ENCODE results near the gene KLHL18.
"Not testable (repeated sequence)": the region's sequence is repeated elsewhere in the genome, so short reads cannot be mapped to it uniquely, and the experiment has no call there.

The KLHL18 gene

DNA sequence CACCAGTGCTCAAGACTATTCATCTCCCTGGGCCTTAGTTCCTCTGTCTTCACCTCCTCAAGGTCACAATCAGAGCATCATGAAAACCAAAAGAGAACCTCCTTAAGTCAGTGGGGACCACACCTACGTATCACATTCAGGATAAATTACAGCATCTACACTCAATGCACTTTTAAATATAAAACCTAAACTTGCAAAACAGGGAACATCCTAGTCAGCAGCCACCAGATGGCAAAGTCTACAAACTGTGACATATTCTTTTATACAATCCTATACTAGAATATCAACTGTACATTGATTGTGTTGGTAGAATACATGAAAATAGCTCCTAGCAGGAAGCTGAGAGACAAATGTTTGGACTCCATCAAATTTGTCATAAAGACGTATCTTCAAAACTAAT is 8.1 kb upstream of the KLHL18 start:
- no peak for DNase-seq (ENCODE audit: low read depth)

GRCh38 chr3:47276558-47276957 is 6.2 kb upstream of the KLHL18 start:
- no peak for DNase-seq (ENCODE audit: low read depth)

DNA sequence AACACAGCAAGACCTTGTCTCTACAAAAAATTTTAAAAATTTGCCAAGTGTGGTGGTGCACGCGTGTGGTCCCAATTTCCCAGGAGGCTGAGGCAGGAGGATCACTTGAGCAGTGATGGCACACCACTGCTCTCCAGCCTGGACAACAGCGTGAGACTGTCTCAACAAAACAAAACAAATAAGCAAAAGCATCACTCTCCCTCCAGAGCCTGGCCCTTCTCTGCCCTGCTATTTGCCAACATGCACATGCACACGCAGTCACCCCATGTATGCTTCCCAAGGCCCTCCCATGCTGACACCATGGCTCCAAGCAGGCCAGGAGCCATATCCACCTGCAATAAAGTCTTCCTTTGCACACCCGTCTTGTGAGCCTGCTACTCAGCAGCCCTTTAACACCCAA is 2.2 kb upstream of the KLHL18 start:
- no peak for DNase-seq (ENCODE audit: low read depth)

GRCh38 chr3:47283193-47283537 is 421 bp downstream of the KLHL18 start:
- DNase-seq (ENCODE audit: low read depth), result no peak

DNA sequence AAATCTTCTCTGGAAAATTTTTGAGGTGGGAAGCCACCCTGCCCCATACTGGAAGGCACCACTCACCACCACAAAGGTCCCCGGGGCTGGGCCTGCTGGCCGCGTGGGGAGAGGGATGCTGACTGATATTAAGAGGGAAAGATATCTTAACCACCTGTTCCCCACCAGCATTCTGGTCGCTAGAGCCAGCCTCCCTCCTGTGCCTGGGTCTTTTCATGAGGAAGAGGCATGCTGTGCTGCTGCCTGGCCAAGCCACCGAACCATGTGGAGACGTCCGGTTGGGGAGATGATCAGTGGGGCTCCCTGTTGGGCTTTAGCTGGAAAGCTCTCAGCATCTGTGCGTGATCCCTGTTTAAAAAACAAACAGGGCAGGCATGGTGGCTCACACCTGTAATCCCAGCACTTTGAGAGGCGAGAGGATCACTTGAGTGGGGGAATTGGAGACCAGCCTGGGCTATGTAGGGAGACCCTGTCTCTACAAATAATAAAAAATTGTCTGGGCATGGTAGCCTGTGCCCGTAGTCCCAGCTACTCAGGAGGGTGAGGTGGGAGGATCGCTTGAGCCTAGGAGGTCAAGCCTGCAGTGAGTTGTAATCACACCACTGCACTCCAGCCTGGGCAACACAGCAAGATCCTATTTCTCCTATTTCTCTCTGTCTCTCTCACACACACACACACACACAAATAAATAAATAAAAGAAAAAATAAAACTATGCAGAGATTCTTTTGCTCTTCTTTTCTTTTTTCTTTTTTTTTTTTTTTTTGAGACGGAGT is 1.0 kb downstream of the KLHL18 start:
- no peak for DNase-seq (ENCODE audit: low read depth)

DNA sequence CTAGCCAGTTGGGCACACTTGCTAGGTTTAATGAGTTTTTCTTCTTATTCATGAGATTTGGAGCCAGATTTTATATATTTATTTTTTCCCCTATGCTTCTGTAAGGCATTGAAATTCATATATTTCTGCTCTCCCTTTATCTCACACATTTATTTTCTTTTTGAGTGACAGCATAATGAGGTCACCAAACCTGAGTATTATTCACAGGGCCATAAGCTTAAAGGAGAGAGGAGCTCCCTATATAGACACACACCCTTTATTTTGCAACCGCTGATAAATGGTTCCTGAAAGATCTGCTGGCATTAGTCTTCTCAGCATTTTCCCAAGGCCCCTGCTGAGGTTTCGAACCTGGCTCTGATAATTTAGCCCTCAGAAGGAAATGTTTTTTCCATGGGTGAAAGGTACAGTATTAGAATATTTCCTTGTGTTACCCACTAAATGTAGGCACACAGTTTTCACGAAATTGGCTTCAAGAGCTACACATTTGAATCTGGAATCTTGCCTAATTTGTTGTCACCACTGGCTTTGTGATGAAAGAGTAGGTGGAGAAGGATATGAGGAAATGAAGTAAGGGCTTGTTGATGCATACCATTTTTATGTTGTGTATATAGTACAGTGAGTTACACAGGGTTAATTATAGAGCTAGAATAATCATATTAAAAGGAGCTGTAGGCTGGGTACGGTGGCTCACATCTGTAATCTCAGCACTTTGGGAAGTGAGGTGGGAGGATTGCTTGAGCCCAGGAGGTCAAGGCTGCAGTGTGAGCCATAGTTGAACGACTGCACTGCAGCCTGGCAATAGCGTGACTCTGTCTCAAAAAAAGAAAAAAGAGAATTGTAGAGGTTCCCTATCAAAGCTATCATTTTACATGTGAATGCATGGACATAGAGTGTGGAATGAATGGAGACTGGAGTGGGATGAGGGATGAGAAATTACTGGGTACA is 6.5 kb downstream of the KLHL18 start:
- no peak for DNase-seq (ENCODE audit: low read depth)

- no peak for DNase-seq (ENCODE audit: low read depth)
Observed at GRCh38 chr3:47291158-47291753, 8.5 kb downstream of the KLHL18 start.

GRCh38 chr3:47291754-47292420 is 9.1 kb downstream of the KLHL18 start:
- DNase-seq (ENCODE audit: low read depth), result not testable (repeated sequence)

- DNase-seq (ENCODE audit: low read depth), result no peak
Observed at GRCh38 chr3:47293822-47294221, 11.1 kb downstream of the KLHL18 start.

- DNase-seq (ENCODE audit: low read depth), result no peak
Observed at GRCh38 chr3:47294392-47294791, 11.6 kb downstream of the KLHL18 start.

DNA sequence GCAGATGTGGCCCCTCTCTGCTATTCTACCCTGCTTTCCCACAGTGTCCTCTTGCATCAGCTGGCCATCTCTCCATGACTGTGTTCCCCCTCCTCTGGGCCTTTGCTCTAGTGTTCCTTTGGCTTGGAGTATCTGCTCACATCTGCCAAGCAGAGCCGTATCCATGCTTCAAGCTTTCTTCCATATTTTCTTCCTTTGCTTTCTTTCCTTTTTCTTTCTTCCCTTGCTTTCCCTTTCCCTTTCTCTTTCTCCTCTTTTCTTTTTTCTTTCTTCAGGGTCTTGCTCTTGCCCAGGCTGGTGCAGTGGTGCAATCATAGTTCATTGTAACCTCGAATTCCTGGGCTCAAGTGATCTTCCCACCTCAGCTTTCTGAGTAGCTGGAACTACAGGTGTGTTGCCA is 12.6 kb downstream of the KLHL18 start:
- DNase-seq (ENCODE audit: low read depth), result no peak

DNA sequence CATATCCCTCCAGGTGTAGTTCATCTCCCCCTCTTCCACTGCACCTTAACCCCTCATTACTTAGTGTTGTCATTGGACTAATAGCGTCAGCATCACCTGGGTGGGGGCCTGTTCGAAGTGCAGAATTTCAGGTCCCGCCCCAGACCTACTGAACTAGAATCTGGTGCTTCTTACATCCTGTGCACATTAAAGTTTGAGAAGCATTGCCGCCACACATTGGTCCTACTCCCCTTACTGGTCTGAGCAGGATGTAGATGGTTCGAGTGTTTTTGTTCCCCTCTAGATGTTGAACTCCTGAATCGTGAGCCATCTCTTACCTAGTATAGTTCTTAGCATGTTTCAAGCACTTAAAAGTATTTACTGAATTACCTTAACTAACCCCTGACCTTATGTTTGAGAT is 13.2 kb downstream of the KLHL18 start:
- DNase-seq (ENCODE audit: low read depth), result no peak

- no peak for DNase-seq (ENCODE audit: low read depth)
Observed at GRCh38 chr3:47296562-47297302, 14.0 kb downstream of the KLHL18 start.

DNA sequence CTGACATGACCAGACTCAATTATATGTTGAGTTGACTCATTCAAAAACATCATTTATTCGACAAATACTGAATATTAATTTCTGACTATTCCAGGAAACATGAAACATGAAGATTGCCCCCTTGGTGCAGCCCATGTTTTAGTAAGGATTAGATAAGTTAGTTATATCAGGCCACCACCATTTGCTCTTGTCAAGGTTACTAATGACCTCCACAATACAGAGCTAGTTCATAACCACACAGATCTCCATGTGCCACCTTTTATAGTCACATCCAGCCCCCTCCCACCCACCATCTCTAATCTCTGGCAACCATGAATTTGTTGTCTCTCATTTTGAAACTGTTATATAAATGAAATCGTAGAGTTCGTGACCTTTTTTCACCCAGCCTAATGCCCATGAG is 15.7 kb downstream of the KLHL18 start:
- DNase-seq (ENCODE audit: low read depth), result no peak

DNA sequence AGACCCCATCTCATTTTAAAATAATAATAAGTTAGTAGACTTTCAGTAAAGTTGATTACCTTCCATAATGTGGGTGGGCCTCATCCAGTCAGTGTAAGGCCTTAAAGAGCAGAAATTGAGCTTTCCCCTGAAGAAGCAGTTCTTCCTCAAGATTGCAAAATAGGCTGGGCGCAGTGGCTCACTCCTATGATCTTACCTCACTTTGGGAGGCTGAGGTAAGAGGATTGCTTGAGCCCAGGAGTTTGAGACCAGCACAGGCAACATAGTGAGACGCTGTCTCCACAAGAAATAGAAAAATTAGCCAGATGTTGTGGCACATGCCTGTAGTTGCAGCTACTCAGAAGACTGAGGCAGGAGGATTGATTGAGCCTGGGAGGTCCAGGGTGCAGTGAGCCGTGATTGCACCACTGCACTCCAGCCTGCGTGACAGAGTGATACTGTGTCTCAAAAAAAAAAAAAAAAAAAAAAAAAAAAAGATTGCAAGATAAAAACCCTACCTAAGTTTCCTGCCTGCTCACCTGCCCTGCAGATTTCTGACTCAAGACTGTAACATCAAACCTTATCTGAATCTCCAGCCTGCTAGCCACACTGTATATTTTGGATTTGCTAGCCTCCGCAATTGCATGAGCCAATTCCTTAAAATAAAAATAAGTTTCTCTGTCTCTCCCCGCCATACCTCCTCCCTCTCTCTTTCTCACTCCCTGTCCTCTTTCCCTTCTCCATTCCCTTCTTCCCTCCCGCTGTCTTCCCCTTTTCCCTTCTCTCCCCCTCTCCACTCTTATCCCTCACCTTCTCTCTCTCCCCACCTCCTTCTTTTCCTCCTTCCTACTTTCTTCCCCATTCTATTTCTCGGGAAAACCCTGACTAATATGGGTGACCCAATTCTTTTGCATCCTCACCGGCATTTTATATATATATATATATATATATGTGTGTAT is 16.9 kb downstream of the KLHL18 start:
- no peak for DNase-seq (ENCODE audit: low read depth)

DNA sequence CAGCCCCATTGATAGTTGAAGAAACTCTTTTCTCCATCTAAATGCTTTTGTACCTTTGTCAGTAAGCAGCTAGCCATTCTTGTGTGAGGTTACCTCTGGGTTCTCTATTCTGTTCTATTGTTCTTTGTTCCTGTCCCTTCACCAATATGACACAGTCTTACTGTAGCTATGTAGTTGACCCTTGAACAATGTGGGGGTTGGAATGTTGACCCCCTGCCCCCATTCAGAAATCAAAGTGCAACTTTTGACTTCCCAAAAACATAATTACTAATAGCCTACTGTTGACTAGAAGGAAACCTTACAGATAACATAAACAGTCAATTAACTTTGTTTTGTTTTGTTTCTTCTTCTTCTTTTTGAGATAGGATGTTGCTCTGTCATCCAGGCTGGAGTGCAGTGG is 18.7 kb downstream of the KLHL18 start:
- no peak for DNase-seq (ENCODE audit: low read depth)

DNA sequence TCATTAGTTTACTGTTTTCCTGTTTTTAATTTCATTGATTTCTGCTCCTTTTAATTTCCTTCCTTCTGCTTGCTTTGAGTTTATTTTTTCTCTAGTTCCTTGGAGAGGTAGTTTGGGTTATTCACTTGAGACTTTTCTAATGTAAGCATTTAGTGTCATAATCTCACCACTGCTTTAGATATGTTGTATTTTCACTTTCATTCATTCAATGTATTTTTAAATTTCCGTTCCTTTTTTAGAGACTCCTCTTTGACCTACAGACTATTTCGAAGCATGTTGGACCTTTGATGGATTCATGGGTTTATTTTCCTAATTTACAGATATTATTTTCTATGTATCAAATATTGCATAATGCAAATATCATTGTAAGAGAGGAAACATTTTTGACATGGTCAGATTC is 23.3 kb downstream of the KLHL18 start:
- DNase-seq (ENCODE audit: low read depth), result no peak

DNA sequence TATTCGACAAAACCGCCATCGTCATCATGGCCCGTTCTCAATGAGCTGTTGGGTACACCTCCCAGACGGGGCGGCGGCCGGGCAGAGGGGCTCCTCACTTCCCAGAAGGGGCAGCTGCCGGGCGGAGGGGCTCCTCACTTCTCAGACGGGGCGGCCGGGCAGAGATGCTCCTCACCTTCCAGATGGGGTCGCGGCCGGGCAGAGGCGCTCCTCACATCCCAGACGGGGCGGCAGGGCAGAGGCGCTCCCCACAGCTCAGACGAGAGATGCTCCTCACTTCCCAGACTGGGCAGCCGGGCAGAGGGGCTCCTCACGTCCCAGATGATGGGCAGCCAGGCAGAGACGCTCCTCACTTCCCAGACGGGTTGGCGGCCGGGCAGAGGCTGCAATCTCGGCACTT is 26.5 kb downstream of the KLHL18 start:
- DNase-seq (ENCODE audit: low read depth), result not testable (repeated sequence)

- DNase-seq (ENCODE audit: low read depth), result no peak
Observed at GRCh38 chr3:47310391-47310790, 27.6 kb downstream of the KLHL18 start.

- no peak for DNase-seq (ENCODE audit: low read depth)
Observed at GRCh38 chr3:47313341-47314055, 30.8 kb downstream of the KLHL18 start.
